ENCODE results near the gene BRMS1.

Gene BRMS1

DNA sequence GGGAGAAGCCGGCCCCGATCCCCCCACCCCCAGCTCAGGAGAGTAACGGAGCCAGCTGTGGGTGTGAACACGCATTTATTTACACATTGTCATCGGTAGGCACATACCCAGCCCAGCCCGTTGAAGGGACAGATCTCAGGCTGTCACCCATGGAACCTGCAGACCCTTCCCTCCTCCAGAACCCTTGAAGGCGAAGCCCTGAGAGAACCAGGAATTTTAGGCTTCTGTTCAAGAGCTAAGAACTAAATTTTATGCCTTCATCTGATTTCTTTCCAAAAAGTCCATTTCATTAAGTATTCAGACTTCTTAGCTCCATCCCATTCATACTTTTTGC lies 379 bp upstream of the BRMS1 start:
- TF ChIP-seq, protein P1, sequence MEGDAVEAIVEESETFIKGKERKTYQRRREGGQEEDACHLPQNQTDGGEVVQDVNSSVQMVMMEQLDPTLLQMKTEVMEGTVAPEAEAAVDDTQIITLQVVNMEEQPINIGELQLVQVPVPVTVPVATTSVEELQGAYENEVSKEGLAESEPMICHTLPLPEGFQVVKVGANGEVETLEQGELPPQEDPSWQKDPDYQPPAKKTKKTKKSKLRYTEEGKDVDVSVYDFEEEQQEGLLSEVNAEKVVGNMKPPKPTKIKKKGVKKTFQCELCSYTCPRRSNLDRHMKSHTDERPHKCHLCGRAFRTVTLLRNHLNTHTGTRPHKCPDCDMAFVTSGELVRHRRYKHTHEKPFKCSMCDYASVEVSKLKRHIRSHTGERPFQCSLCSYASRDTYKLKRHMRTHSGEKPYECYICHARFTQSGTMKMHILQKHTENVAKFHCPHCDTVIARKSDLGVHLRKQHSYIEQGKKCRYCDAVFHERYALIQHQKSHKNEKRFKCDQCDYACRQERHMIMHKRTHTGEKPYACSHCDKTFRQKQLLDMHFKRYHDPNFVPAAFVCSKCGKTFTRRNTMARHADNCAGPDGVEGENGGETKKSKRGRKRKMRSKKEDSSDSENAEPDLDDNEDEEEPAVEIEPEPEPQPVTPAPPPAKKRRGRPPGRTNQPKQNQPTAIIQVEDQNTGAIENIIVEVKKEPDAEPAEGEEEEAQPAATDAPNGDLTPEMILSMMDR (IDR thresholded peaks at IDR 0.05; ENCODE audit: low read depth, low read length), result no peak
- peak overlapping the region; percentile 92 for H3K4me3 ChIP-seq (ENCODE audit: low read depth, low read length)
- in situ Hi-C loops (cut with HindIII; ENCODE audit: low sequenced_read_pairs), result no loop called here
- no peak for DNase-seq (ENCODE audit: low read depth, low spot score)

DNA sequence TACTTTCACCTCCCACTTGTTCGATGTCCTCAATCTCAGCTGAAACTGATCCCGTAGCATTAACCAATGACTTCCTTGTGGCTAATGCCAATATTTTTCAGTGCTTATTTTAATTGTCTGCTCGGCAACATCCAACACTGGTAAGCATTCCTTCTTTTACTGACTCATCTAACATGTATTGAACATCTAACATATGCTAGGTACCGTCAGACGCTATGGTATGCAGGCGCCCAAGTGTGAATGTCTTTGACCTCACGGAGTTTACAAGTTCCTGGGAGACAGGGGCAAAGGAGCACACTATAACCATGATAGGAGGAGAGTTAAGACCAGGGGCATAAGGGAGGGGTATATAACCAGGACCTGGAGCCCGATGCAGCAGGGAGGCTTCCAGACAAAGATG lies 1.7 kb downstream of the BRMS1 start:
- TF ChIP-seq, protein P1 (IDR thresholded peaks at IDR 0.05; ENCODE audit: low read depth, low read length), result no peak
- DNase-seq (ENCODE audit: low read depth, low spot score), result no peak
- no peak overlapping the region for H3K4me3 ChIP-seq (ENCODE audit: low read depth, low read length)
- in situ Hi-C loops (cut with HindIII; ENCODE audit: low sequenced_read_pairs), result no loop called here

DNA sequence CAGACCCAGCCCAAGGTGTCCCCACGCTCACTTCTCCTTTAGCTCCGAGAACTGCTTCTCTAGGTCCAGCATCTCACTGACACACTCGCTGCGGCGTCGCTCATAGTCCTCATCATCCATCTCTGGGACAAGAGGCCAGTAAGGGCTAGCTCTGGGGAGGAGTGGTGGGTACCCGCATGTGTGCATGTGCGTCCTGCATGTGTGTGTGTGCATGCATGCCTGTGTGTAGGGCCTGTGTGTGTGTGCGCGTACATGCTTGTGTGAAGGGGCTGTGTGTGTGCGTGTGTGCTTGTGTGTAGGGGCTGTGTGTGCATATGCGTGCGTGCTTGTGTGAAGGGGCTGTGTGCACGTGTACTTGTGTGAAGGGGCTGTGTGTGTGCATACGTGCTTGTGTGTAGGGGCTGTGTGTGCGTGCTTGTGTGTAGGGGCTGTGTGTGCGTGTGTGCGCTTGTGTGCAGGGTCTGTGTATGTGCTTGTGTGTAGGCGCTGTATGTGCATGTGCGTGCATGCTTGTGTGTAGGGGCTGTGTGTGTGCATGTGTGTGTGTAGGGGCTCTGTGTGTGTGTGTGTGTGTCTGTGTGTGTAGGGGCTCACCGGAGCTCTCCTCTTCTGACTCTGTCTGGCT lies 3.3 kb downstream of the BRMS1 start:
- TF ChIP-seq, protein P1 (IDR thresholded peaks at IDR 0.05; ENCODE audit: low read depth, low read length), result no peak
- H3K4me3 ChIP-seq (ENCODE audit: low read depth, low read length), result no peak overlapping the region
- DNase-seq (ENCODE audit: low read depth, low spot score), result no peak
- in situ Hi-C loops (cut with HindIII; ENCODE audit: low sequenced_read_pairs), result no loop called here

DNA sequence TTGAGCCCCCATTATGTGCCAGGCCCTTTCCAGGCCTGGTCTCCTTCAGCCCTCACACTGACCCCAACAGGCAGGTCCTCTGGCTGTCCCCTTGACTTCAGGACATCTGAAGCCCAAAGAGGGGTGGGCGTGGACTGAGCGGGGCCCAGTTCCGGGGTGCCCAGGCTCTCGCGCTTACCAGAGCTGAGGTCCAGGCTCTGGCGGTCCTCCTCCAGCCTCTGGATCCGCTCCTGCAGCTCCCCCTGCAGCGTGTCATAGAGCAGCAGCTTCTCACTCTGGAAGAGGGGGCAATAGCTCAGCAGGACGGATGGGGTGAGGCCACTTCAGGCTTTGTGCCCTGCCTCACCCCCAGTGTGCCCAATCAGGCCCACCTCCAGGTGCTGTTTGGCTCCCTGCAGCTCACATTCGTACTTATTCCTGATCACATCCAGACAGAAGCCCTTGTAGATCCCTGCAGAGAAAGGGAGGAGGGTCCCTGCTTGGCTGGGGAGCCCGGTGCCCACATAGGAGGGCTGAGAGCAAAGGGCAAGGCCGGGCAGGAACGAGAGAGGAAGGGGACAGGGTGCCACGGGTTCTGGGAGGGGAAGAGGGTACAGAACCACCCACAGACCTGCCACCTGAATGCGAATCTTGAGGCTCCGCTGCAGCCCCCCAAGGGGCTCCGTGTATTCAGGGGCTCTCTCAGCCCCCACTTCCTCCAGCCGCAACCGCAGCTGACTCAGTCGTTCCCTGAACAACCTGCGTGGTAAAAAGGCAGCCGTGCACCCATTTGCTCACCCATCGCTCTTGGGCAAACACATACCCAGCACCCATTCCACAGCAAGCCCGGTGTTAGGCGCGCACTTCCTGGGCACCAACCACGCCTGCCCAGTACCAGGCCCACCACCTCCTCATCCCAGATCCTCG lies 4.1 kb downstream of the BRMS1 start:
- no peak overlapping the region for H3K4me3 ChIP-seq (ENCODE audit: low read depth, low read length)
- in situ Hi-C loops (cut with HindIII; ENCODE audit: low sequenced_read_pairs), result no loop called here
- TF ChIP-seq, protein P1 (IDR thresholded peaks at IDR 0.05; ENCODE audit: low read depth, low read length), result no peak
- DNase-seq (ENCODE audit: low read depth, low spot score), result no peak

DNA sequence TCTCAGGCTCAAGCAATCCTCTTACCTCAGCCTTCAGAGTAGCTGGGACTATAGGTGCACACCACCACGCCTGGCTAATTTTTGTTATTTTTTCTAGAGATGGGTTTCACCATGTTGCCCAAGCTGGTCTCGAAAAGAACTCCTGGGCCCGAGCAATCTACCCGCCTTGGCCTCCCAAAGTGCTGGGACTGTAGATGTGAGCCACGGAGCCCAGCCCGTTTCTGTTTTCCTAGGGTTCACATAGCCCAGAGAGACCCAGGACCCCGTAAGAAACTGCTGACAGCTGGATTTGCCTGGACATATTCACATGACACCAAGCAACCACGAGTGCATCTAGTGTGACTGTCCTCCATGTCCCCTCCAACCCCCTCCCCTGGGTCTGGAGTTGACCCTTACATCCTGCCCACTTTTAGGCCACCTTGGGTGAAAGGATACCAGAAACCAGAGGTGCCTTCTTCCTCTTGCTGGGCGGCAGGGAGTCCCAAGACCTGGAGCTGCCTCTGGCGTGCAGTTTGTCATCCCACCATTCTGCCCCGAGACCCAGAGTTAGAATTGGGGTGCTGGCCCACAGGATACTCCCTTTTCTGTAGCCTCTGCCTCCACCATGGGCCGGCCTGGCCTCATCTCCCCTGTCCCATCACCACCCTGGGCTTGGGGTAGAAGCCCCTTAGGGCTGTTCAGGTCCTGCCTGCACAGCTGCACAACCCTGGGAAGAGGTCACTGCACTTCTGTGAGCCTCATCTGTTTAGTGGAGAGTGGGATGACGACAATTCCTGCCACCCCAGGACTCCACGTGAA lies 5.0 kb downstream of the BRMS1 start:
- TF ChIP-seq, protein P1 (IDR thresholded peaks at IDR 0.05; ENCODE audit: low read depth, low read length), result no peak
- in situ Hi-C loops (cut with HindIII; ENCODE audit: low sequenced_read_pairs), result no loop called here
- no peak for DNase-seq (ENCODE audit: low read depth, low spot score)
- H3K4me3 ChIP-seq (ENCODE audit: low read depth, low read length), result no peak overlapping the region

DNA sequence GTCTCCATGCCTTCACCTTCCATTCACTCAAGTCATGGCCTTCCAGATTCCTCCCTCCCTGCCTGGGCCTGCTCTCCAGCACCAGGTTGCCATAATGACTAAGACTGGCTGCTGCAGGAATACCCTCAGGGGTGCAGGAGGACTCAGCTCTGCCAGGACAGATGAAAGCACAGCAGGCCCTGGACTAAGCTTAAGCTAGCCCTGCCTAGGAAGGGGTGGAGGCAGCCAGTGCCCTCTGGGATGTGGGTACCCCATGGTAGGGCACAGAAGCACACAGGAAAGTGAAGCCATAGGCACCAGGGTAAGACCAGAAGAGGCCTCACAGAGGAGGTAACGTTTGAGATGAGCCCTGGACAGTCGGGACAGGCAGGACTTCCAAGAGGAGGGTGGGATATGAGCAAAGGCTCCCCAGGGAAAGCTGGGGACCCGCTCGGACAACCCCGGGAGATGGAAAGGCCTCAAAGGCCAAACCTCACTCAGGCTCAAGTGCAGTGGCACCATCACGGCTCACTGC lies 5.7 kb downstream of the BRMS1 start:
- no peak for DNase-seq (ENCODE audit: low read depth, low spot score)
- in situ Hi-C loops (cut with HindIII; ENCODE audit: low sequenced_read_pairs), result no loop called here
- TF ChIP-seq, protein P1 (IDR thresholded peaks at IDR 0.05; ENCODE audit: low read depth, low read length), result no peak
- no peak overlapping the region for H3K4me3 ChIP-seq (ENCODE audit: low read depth, low read length)
